Left lung (tissue), 14 donors: Measurements from ENCODE around the gene CLDND1. TPM values are rescaled to one million over a fixed set of nuclear protein-coding genes. Genes with fewer than 3 reads are reported as not detected.

Experiments
- ATAC-seq: fragments of 200-7000 bp; cut with Tn5 transposase; one replicate; pipeline ENCODE4 v1.9.1; 2020; ENCODE audit warnings: moderate library complexity
- DNase-seq, 4 donors: peaks; one replicate each; pipeline ENCODE4 v3.0.0-alpha.2; 2013 to 2020
- H3K27ac ChIP-seq, 2 donors: fragments of 200-600 bp; sonication (generic) in 1 of 2; one replicate each; pipeline versions ENCODE4 v1.5.0 to v1.8.0; 2020 to 2021
- H3K27me3 ChIP-seq, 2 donors: fragments of 200-600 bp; sonication (generic) in 1 of 2; one replicate each; pipeline versions ENCODE4 v1.5.0 to v1.8.0; 2020 to 2021
- H3K36me3 ChIP-seq, 2 donors: fragments of 200-600 bp; sonication (generic) in 1 of 2; one replicate each; pipeline versions ENCODE4 v1.5.0 to v1.8.0; 2020 to 2021
- H3K4me1 ChIP-seq, 2 donors: fragments of 200-600 bp; one replicate each; pipeline ENCODE4 v1.8.0; 2021
- H3K4me3 ChIP-seq, 2 donors: fragments of 200-600 bp; sonication (generic) in 1 of 2; one replicate each; pipeline versions ENCODE4 v1.5.0 to v1.8.0; 2020 to 2021; ENCODE audit warnings: mild to moderate bottlenecking in 1 of 2
- H3K9me3 ChIP-seq, 2 donors: fragments of 200-600 bp; sonication (generic) in 1 of 2; one replicate each; pipeline versions ENCODE4 v1.5.0 to v1.8.0; 2020 to 2021
- CTCF ChIP-seq, 2 donors: fragments of 200-600 bp; sonication (generic) in 1 of 2; IDR thresholded peaks; one replicate each; pipeline versions ENCODE4 v1.5.0 to v1.8.0; 2021; ENCODE audit warnings: antibody characterized with exemption in 2 of 2
- intact Hi-C, 2 donors: fragments of 100-400 bp; cut with DNase I; formaldehyde crosslinking; loops; one replicate each; pipeline versions ENCODE4 v1.11.2 to v1.14.2; 2022
- long read RNA-seq, 12 donors: library from polyadenylated mRNA in 2 of 12; unstranded in 2 of 12; transcript quantifications; one replicate each; pipeline ENCODE4 v2.0.0 and lab custom pipeline, GENCODE V29; 2019 to 2026
- polyA plus RNA-seq, 6 donors: library from polyadenylated mRNA; unstranded; fragments of 120-200 nt; gene quantifications; one replicate each; pipeline ENCODE4 v1.2.1, GENCODE V29; 2013; ENCODE audit not compliant: insufficient read length in 6 of 6
- total RNA-seq, 2 donors: library from RNA; stranded (reverse); fragmentation: NEBNext Ultra II Directional; extraction: Animal tissue kit (Norgen Biotek cat#: 25700); gene quantifications; one replicate each; pipeline ENCODE4 v1.2.1, GENCODE V29; 2021
- donor health status: DM: no; HTN: yes; CAD: no.
- donor health status: DM: no; HTN: no; CAD: no.

The CLDND1 gene
- total RNA-seq (10 to 100 TPM; 74.8 to 83.7 TPM), polyA plus RNA-seq (100 to 1,000 TPM; 124 to 187 (median 139) TPM)
- long read RNA-seq, donor 1, transcript CLDND1-201 (5 exons, 2,161 nt) = major isoform, 36 of 60 reads
- long read RNA-seq, donor 1, transcript CLDND1-207 (2 exons, 778 nt) = minor isoform, 12 of 60 reads
- long read RNA-seq, donor 1, partial matches to known transcripts = 0 of 60 reads
- long read RNA-seq, donor 1, other reads (novel, unspliced or antisense) = 0 of 60 reads
- long read RNA-seq, donor 2, transcript CLDND1-207 (2 exons, 778 nt) = minor isoform, 5 of 38 reads
- long read RNA-seq, donor 2, transcript CLDND1-201 (5 exons, 2,161 nt) = major isoform, 24 of 38 reads
- long read RNA-seq, donor 2, partial matches to known transcripts = 0 of 38 reads
- long read RNA-seq, donor 2, other reads (novel, unspliced or antisense) = 0 of 38 reads
- long read RNA-seq, donor 3, transcript CLDND1-201 (5 exons, 2,161 nt) = major isoform, 38 of 50 reads
- long read RNA-seq, donor 3, partial matches to known transcripts = 0 of 50 reads
- long read RNA-seq, donor 3, other reads (novel, unspliced or antisense) = 0 of 50 reads
- long read RNA-seq, donor 4, transcript CLDND1-201 (5 exons, 2,161 nt) = major isoform, 6 of 11 reads
- long read RNA-seq, donor 4, partial matches to known transcripts = 0 of 11 reads
- long read RNA-seq, donor 4, other reads (novel, unspliced or antisense) = 3 of 11 reads
- long read RNA-seq, donor 5, transcript CLDND1-201 (5 exons, 2,161 nt) = major isoform, 30 of 40 reads
- long read RNA-seq, donor 5, partial matches to known transcripts = 0 of 40 reads
- long read RNA-seq, donor 5, other reads (novel, unspliced or antisense) = 0 of 40 reads
- long read RNA-seq, donor 6, transcript CLDND1-201 (5 exons, 2,161 nt) = major isoform, 34 of 50 reads
- long read RNA-seq, donor 6, partial matches to known transcripts = 0 of 50 reads
- long read RNA-seq, donor 6, other reads (novel, unspliced or antisense) = 0 of 50 reads
- long read RNA-seq, donor 7, transcript CLDND1-201 (5 exons, 2,161 nt) = major isoform, 27 of 37 reads
- long read RNA-seq, donor 7, partial matches to known transcripts = 0 of 37 reads
- long read RNA-seq, donor 7, other reads (novel, unspliced or antisense) = 0 of 37 reads
- long read RNA-seq, donor 8, transcript CLDND1-201 (5 exons, 2,161 nt) = major isoform, 21 of 34 reads
- long read RNA-seq, donor 8, partial matches to known transcripts = 0 of 34 reads
- long read RNA-seq, donor 8, other reads (novel, unspliced or antisense) = 0 of 34 reads
- long read RNA-seq, donor 9 = 0 reads
- long read RNA-seq, donor 10, partial matches to known transcripts = 1 of 11 reads
- long read RNA-seq, donor 10, other reads (novel, unspliced or antisense) = 5 of 11 reads
- long read RNA-seq, donor 11, transcript CLDND1-201 (5 exons, 2,161 nt) = major isoform, 47 of 100 reads
- long read RNA-seq, donor 11, transcript CLDND1-202 (6 exons, 2,228 nt) = minor isoform, 11 of 100 reads
- long read RNA-seq, donor 11, transcript CLDND1-204 (6 exons, 2,159 nt) = minor isoform, 6 of 100 reads
- long read RNA-seq, donor 11, transcript CLDND1-203 (6 exons, 2,170 nt) = minor isoform, 5 of 100 reads
- long read RNA-seq, donor 11, partial matches to known transcripts = 10 of 100 reads
- long read RNA-seq, donor 11, other reads (novel, unspliced or antisense) = 0 of 100 reads
- long read RNA-seq, donor 12, transcript CLDND1-201 (5 exons, 2,161 nt) = major isoform, 24 of 33 reads
- long read RNA-seq, donor 12, partial matches to known transcripts = 0 of 33 reads
- long read RNA-seq, donor 12, other reads (novel, unspliced or antisense) = 0 of 33 reads

GRCh38 chr3:98522544-98523281 is at the start of gene CLDND1:
Gene CLDND1, minus strand, starts transcription at chr3:98522902. Its CDS starts 1,478 bp downstream, at chr3:98521424.
- Histone ChIP-seq H3K4me1 (peaks cover 6 to 27% of the 10 kb centered on the region in 2 donors), H3K27me3 (no peaks in the 10 kb centered on the region), H3K36me3 (peaks cover 0 to 30% of the 10 kb centered on the region in 2 donors), H3K27ac (peak within 1 kb of the TSS; percentile 94), H3K4me3 (peak within 1 kb of the TSS; percentile 69 to 91), H3K9me3 (no peaks in the 10 kb centered on the region)
- intact Hi-C loops = no loop called here
- no peak for TF ChIP-seq CTCF (IDR thresholded peaks at IDR 0.05)
- peak; percentile 99 for ATAC-seq
- DNase-seq = peak; percentile 93 to 100 (median 98)

GRCh38 chr3:98568402-98568801 is 45.7 kb upstream of the CLDND1 start:
- ATAC-seq (no peak), DNase-seq (no peak)
- intact Hi-C loops = no loop called here
- no peak overlapping the region for H3K27ac ChIP-seq
- H3K27me3 ChIP-seq = no peaks in the 10 kb centered on the region
- H3K4me3 ChIP-seq = no peak overlapping the region
- H3K36me3 ChIP-seq = no peaks in the 10 kb centered on the region
- no peak for TF ChIP-seq CTCF (IDR thresholded peaks at IDR 0.05)
- peaks cover 0 to 12% of the 10 kb centered on the region in 2 donors for H3K4me1 ChIP-seq
- no peaks in the 10 kb centered on the region for H3K9me3 ChIP-seq

- H3K27ac ChIP-seq = no peak overlapping the region
- H3K27me3 ChIP-seq = no peaks in the 10 kb centered on the region
- no peak for ATAC-seq
- DNase-seq = no peak
- no peak overlapping the region for H3K4me3 ChIP-seq
- H3K9me3 ChIP-seq = no peaks in the 10 kb centered on the region
- H3K4me1 ChIP-seq = peaks cover 0 to 18% of the 10 kb centered on the region in 2 donors
- intact Hi-C loops = no loop called here
- H3K36me3 ChIP-seq = no peaks in the 10 kb centered on the region
- no peak for TF ChIP-seq CTCF (IDR thresholded peaks at IDR 0.05)
Observed at GRCh38 chr3:98567666-98568270, 45.1 kb upstream of the CLDND1 start.

GRCh38 chr3:98565843-98566242 is 43.1 kb upstream of the CLDND1 start:
- intact Hi-C loops = no loop called here

More at GRCh38 chr3:98565843-98566242, 43.1 kb upstream of the CLDND1 start:
- peaks cover 0 to 25% of the 10 kb centered on the region in 2 donors for H3K4me1 ChIP-seq
- TF ChIP-seq CTCF (IDR thresholded peaks at IDR 0.05) = no peak
- no peak overlapping the region for H3K4me3 ChIP-seq
- H3K9me3 ChIP-seq = no peaks in the 10 kb centered on the region
- H3K27me3 ChIP-seq = no peaks in the 10 kb centered on the region
- H3K27ac ChIP-seq = no peak overlapping the region
- no peak for DNase-seq
- no peaks in the 10 kb centered on the region for H3K36me3 ChIP-seq
- ATAC-seq = no peak
